ENCODE measurements around the gene EEF2K. TPM values are rescaled to one million over a fixed set of nuclear protein-coding genes. Genes with fewer than 3 reads are reported as not detected.

EEF2K gene
- total RNA-seq, 1 donor from 2014 or later: 19.3 TPM

DNA sequence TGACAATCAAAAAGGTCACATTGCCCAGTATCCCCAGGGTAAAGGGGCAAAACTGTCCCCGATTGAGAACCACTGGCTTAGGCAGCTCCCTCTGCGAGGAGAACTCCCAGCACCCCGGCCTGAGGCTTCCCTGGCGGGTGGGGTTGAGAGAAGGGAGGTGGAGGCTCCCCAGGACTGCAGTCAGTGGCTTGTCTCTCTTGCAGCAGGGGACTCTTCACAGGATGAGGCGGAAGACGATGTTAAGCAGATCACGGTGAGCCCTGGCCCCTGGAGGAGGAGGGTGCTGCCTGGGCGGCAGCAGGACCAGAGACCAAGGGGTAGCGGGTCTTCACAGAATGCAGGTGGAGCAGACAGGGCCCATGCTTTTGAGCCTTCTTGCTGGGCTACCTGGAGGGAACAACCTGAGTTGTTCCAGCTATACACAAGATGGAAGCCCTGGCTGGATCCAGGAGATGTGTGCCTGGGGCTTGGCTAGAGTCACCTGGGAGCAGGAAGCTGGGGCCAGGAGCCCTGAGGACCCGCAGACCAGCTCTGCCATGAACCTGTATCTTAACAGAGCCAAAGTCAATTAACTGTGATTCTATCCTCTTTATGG lies 107.9 kb downstream of the EEF2K start:
- TF ChIP-seq, protein P1, sequence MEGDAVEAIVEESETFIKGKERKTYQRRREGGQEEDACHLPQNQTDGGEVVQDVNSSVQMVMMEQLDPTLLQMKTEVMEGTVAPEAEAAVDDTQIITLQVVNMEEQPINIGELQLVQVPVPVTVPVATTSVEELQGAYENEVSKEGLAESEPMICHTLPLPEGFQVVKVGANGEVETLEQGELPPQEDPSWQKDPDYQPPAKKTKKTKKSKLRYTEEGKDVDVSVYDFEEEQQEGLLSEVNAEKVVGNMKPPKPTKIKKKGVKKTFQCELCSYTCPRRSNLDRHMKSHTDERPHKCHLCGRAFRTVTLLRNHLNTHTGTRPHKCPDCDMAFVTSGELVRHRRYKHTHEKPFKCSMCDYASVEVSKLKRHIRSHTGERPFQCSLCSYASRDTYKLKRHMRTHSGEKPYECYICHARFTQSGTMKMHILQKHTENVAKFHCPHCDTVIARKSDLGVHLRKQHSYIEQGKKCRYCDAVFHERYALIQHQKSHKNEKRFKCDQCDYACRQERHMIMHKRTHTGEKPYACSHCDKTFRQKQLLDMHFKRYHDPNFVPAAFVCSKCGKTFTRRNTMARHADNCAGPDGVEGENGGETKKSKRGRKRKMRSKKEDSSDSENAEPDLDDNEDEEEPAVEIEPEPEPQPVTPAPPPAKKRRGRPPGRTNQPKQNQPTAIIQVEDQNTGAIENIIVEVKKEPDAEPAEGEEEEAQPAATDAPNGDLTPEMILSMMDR (IDR thresholded peaks at IDR 0.05; ENCODE audit: unreplicated experiment): no peak
- Mint-ChIP-seq H3K27ac (ENCODE audit: unreplicated experiment) (no peak overlapping the region), H3K4me3 (ENCODE audit: unreplicated experiment) (no peak overlapping the region), H3K9me3 (ENCODE audit: unreplicated experiment) (no peaks in the 10 kb centered on the region), H3K36me3 (ENCODE audit: low read depth, unreplicated experiment) (peaks cover 30% of the 10 kb centered on the region), H3K27me3 (ENCODE audit: unreplicated experiment) (peaks cover 2% of the 10 kb centered on the region), H3K4me1 (ENCODE audit: unreplicated experiment) (no peaks in the 10 kb centered on the region)
- DNase-seq (ENCODE audit: low spot score): no peak

DNA sequence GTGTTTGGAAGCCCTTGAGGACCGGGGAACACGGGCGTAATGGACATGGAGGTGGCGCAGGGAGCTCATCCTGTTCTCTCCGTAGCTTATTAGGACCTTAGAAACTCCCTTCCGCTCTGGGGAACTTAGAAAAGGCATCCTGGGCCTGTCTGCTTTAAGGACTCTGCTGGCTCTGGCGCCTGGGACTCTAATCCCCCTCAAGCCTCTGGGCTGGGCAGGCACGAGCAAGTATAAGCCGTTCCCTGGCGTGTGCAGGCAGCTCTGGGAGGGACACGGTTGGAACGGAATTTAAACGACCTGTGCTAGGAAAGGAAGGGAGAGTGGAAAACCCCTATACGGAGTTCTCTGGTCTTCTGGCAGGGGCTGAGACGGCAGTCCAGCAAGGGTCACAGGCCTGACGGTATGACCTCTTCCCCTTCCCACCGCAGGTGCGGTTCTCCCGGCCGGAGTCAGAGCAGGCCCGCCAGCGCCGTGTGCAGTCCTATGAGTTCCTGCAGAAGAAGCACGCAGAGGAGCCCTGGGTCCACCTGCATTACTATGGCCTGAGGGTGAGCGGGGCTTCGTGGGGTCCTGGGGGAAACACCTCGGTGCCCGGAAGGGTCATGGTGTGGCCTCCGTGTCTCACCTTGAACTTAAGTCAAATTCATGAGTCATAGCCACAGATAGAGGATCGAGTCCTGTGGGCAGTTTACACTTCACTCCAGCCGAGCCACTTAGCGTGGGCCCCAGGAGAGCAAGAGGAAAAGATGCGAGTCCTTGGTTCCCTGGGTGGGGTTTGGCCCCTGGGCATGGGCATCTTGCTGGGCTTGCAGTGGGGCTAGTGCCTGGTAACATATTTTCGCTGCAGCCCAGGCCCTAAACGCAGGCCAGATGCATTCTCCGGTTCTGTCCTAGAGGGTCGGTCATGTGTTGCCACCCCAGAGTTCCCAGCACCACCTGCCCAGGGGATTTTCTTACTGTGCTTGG lies 108.9 kb downstream of the EEF2K start:
- no peak overlapping the region for H3K27ac Mint-ChIP-seq (ENCODE audit: unreplicated experiment)
- no peak overlapping the region for H3K4me3 Mint-ChIP-seq (ENCODE audit: unreplicated experiment)
- peaks cover 2% of the 10 kb centered on the region for H3K27me3 Mint-ChIP-seq (ENCODE audit: unreplicated experiment)
- peaks cover 32% of the 10 kb centered on the region for H3K36me3 Mint-ChIP-seq (ENCODE audit: low read depth, unreplicated experiment)
- H3K9me3 Mint-ChIP-seq (ENCODE audit: unreplicated experiment): no peaks in the 10 kb centered on the region
- TF ChIP-seq, protein P1 (IDR thresholded peaks at IDR 0.05; ENCODE audit: unreplicated experiment): no peak
- H3K4me1 Mint-ChIP-seq (ENCODE audit: unreplicated experiment): no peaks in the 10 kb centered on the region
- no peak for DNase-seq (ENCODE audit: low spot score)

DNA sequence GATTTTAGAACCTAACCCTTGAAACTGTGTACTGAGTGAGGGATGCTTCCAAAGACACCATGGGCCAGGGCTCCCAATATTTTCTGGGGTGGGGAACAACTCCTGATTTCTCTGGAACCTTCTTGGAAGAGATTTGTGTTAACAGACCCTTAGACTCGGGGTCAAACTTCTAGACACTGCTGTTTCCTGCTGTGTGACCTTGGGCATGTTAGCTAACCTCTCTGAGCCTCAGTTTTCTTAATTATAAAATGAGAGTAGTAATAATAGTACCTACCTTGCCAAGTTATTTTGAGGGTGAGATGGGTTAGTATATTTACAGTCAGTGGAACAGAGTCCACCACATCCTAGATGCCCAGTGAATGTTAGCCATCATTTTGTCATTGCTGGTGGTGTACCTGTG lies 109.9 kb downstream of the EEF2K start:
- TF ChIP-seq, protein P1 (IDR thresholded peaks at IDR 0.05; ENCODE audit: unreplicated experiment): no peak
- Mint-ChIP-seq H3K27me3 (ENCODE audit: unreplicated experiment) (peaks cover 2% of the 10 kb centered on the region), H3K36me3 (ENCODE audit: low read depth, unreplicated experiment) (peaks cover 32% of the 10 kb centered on the region)

GRCh38 chr16:22316411-22316811 lies 110.3 kb downstream of the EEF2K start:
- no peak for DNase-seq (ENCODE audit: low spot score)
- no peaks in the 10 kb centered on the region for H3K4me1 Mint-ChIP-seq (ENCODE audit: unreplicated experiment)
- no peak overlapping the region for H3K27ac Mint-ChIP-seq (ENCODE audit: unreplicated experiment)
- H3K4me3 Mint-ChIP-seq (ENCODE audit: unreplicated experiment): peak overlapping the region; percentile 76
- H3K9me3 Mint-ChIP-seq (ENCODE audit: unreplicated experiment): no peaks in the 10 kb centered on the region
- TF ChIP-seq, protein P1 (IDR thresholded peaks at IDR 0.05; ENCODE audit: unreplicated experiment): no peak
- peaks cover 32% of the 10 kb centered on the region for H3K36me3 Mint-ChIP-seq (ENCODE audit: low read depth, unreplicated experiment)
- H3K27me3 Mint-ChIP-seq (ENCODE audit: unreplicated experiment): peaks cover 2% of the 10 kb centered on the region

More for the DNA sequence above, 109.9 kb downstream of the EEF2K start:
- no peak for DNase-seq (ENCODE audit: low spot score)
- Mint-ChIP-seq H3K4me3 (ENCODE audit: unreplicated experiment) (peak overlapping the region; percentile 76), H3K4me1 (ENCODE audit: unreplicated experiment) (no peaks in the 10 kb centered on the region), H3K9me3 (ENCODE audit: unreplicated experiment) (no peaks in the 10 kb centered on the region), H3K27ac (ENCODE audit: unreplicated experiment) (no peak overlapping the region)

Data from endothelial cell (in vitro differentiated cells).